Measurements from ENCODE around the gene PDIA4.

- TF ChIP-seq CTCF (IDR thresholded peaks at IDR 0.05) = no peak
- TF ChIP-seq POLR2AphosphoS5 (IDR thresholded peaks at IDR 0.05; ENCODE audit: low read depth, low read length) = no peak
Observed at GRCh38 chr7:148997497-148997896, 30.8 kb downstream of the PDIA4 start.
